ENCODE results near the gene ACTR5. TPM values are rescaled to one million over a fixed set of nuclear protein-coding genes. Genes with fewer than 3 reads are reported as not detected.

The ACTR5 gene
- total RNA-seq: 5.0 and 7.0 TPM in 2 replicates

GRCh38 chr20:38748097-38748860 is at the start of gene ACTR5:
TSS of gene ACTR5 (plus strand) at chr20:38748460. CDS start at chr20:38748479, 19 bp downstream.

GRCh38 chr20:38723848-38724625 is 24.2 kb upstream of the ACTR5 start, which contains the start of gene SLC32A1:
TSS of gene SLC32A1 (plus strand) at chr20:38724486. CDS start at chr20:38724725, 239 bp downstream.

GRCh38 chr20:38805502-38805957 is 57.3 kb downstream of the ACTR5 start, which contains the start of gene PPP1R16B:
TSS of gene PPP1R16B (plus strand) at chr20:38805697. CDS start at chr20:38835926, 30,229 bp downstream.

Other genes starting within 250 kb of the ACTR5 start
- not detected in 2 replicates for gene ADIG, start 167.3 kb upstream of the ACTR5 start, total RNA-seq
- not detected in 2 replicates for gene ARHGAP40, start 146.7 kb upstream of the ACTR5 start, total RNA-seq
- not detected in 2 replicates for gene SLC32A1, start 24.0 kb upstream of the ACTR5 start, total RNA-seq
- gene PPP1R16B, start 57.2 kb downstream of the ACTR5 start, total RNA-seq: 0.05 and 0.30 TPM in 2 replicates
- gene FAM83D, start 178.0 kb downstream of the ACTR5 start, total RNA-seq: 2.1 and 11.9 TPM in 2 replicates
- gene DHX35, start 213.9 kb downstream of the ACTR5 start, total RNA-seq: 11.9 and 15.1 TPM in 2 replicates